Endothelial cell of umbilical vein (primary cell): ENCODE measurements around the gene SH3PXD2A.

Experiments used
- EZH2 ChIP-seq: IDR thresholded peaks from 2 replicates; pipeline ENCODE4 v1.6.1; 2012; ENCODE audit warnings: borderline replicate concordance, low read depth, mild to moderate bottlenecking, moderate library complexity, low read length, inconsistent platforms; ENCODE audit not compliant: severe bottlenecking
- GATA2 ChIP-seq: IDR thresholded peaks from 2 replicates; pipeline ENCODE4 v1.7.0; 2011; ENCODE audit warnings: low read depth, mild to moderate bottlenecking, moderate library complexity, mixed read lengths, low read length; ENCODE audit not compliant: insufficient read length, insufficient read depth
- JUN ChIP-seq: IDR thresholded peaks from 2 replicates; pipeline ENCODE4 v1.6.1; 2011; ENCODE audit warnings: borderline replicate concordance, low read depth; ENCODE audit not compliant: insufficient read length, insufficient read depth
- MYC ChIP-seq: IDR thresholded peaks from one replicate; pipeline ENCODE4 v1.6.1; 2011; ENCODE audit warnings: mild to moderate bottlenecking, low read depth, low read length
- POLR2A ChIP-seq: IDR thresholded peaks from 2 replicates; pipeline ENCODE4 v1.6.1; 2012; ENCODE audit warnings: low read depth, mild to moderate bottlenecking, control low read depth, low read length
- POLR2AphosphoS5 ChIP-seq: IDR thresholded peaks from 2 replicates; pipeline ENCODE4 v1.6.1; 2012; ENCODE audit warnings: low read depth, mild to moderate bottlenecking, control low read depth, low read length, moderate library complexity; ENCODE audit not compliant: insufficient read depth
- TF ChIP-seq, protein P1 (sequence below): IDR thresholded peaks from 2 replicates; pipeline ENCODE4 v1.6.1; 2011; ENCODE audit not compliant: insufficient read depth, insufficient read length
- TF ChIP-seq, protein P2 (sequence below), 2 donors: IDR thresholded peaks; 1 replicate in 1 of 2; 2 replicates in 1 of 2; pipeline ENCODE4 v1.5.1; 2011; ENCODE audit warnings: low read length in 2 of 2, mild to moderate bottlenecking in 2 of 2, moderate library complexity in 2 of 2, control low read depth in 1 of 2, inconsistent platforms in 1 of 2, low read depth in 1 of 2; ENCODE audit not compliant: insufficient read depth in 1 of 2; ENCODE audit errors: extremely low read depth in 1 of 2

DNA sequence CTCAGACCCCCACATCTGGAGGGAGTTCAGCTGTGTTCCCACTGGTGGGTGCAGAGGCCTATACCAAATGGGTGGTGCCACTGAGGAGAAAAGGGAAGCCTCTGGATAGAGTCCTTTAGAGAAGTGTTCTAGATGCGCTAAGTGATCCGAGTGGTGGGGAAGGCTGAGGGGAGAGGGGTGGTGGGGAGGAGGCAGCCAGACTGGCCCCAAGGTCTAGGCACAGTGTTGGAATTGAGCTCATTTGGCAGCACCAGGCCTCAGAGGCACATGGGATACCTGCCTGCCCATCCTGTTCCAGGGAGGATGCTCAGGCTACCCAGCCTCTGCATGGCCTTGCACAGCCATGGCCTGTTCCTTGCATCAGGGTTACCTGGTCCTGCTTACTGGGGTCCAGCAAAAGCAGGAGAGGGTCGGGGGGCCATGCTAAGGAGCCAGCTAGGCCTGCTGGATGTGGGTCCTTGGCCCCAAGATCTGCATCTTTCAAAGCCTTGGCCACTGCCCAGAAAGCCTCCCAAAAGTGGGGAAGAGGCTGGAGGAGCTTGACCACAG lies 262.3 kb downstream of the SH3PXD2A start:
- TF ChIP-seq, protein P1, sequence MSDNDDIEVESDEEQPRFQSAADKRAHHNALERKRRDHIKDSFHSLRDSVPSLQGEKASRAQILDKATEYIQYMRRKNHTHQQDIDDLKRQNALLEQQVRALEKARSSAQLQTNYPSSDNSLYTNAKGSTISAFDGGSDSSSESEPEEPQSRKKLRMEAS = no peak
- TF ChIP-seq, protein P2, sequence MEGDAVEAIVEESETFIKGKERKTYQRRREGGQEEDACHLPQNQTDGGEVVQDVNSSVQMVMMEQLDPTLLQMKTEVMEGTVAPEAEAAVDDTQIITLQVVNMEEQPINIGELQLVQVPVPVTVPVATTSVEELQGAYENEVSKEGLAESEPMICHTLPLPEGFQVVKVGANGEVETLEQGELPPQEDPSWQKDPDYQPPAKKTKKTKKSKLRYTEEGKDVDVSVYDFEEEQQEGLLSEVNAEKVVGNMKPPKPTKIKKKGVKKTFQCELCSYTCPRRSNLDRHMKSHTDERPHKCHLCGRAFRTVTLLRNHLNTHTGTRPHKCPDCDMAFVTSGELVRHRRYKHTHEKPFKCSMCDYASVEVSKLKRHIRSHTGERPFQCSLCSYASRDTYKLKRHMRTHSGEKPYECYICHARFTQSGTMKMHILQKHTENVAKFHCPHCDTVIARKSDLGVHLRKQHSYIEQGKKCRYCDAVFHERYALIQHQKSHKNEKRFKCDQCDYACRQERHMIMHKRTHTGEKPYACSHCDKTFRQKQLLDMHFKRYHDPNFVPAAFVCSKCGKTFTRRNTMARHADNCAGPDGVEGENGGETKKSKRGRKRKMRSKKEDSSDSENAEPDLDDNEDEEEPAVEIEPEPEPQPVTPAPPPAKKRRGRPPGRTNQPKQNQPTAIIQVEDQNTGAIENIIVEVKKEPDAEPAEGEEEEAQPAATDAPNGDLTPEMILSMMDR (IDR thresholded peaks at IDR 0.05; ENCODE audit: extremely low read depth in 1 of 2, insufficient read depth in 1 of 2, low read depth in 1 of 2, low read length in 2 of 2) = no peak
- no peak for TF ChIP-seq POLR2A
- no peak for TF ChIP-seq EZH2
- TF ChIP-seq POLR2AphosphoS5 = no peak
- no peak for TF ChIP-seq MYC
- no peak for TF ChIP-seq JUN
- no peak for TF ChIP-seq GATA2
